SK-N-MC (cell line): Measurements from ENCODE around the gene MS4A15.

ENCODE experiments used
- EZH2 ChIP-seq: fragments of 200-600 bp; sonication (generic); IDR thresholded peaks from one replicate; pipeline ENCODE4 v1.6.1; 2017; ENCODE audit warnings: antibody characterized with exemption
- FOXP2 ChIP-seq: optimal IDR thresholded peaks from 2 replicates; pipeline ENCODE3; 2011; ENCODE audit warnings: mild to moderate bottlenecking, moderate library complexity; ENCODE audit not compliant: insufficient read depth; ENCODE audit errors: extremely low read length, control extremely low read depth
- POLR2AphosphoS5 ChIP-seq: IDR thresholded peaks from 2 replicates; pipeline ENCODE4 v1.6.1; 2012; ENCODE audit warnings: mild to moderate bottlenecking, low read depth, low read length, borderline replicate concordance

- TF ChIP-seq EZH2 (no peak), POLR2AphosphoS5 (no peak), FOXP2 (no peak)
These were observed 1.8 kb upstream of the MS4A15 start for GRCh38 chr11:60754887-60755286.
